ENCODE measurements around the gene FIBIN.

Gene FIBIN

DNA sequence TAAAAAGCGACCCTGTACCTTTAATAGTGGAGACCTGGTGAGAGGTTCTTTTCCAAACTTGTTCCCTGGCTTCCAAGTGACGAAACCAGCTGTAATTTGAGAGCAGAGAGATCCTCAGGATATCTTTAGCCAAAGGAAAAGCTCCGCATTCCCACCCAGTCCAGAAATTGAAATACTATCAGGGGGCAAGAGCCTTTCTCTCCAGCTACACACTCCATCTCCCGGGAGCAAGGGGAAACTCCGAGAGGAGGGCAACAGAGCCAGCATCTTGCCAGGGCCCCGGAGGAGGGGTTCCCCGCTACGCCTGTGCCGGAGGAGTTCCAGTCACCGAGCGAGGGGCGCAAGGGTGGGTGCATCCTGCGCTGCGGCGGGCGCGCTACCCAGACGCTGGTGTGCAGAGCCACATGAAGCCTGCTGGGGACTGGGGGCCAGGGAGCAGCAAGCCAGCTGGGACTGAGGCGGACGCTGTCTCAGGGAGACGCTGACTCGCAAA, at the start of gene FIBIN:
Gene FIBIN (plus strand): TSS at position 148 of the 493 bp plus-strand sequence. CDS start 415 bp downstream, outside the sequence.
- no peak within 1 kb of the TSS for H3K4me3 ChIP-seq
- no peaks in the 10 kb centered on the region for H3K36me3 ChIP-seq
- no peaks in the 10 kb centered on the region for H3K27me3 ChIP-seq
- no peak within 1 kb of the TSS for H3K9ac ChIP-seq
- no peak within 1 kb of the TSS for H3K4me2 ChIP-seq
- no peaks in the 10 kb centered on the region for H3K9me3 ChIP-seq
- H3K4me1 ChIP-seq, result no peaks in the 10 kb centered on the region
- no peak for TF ChIP-seq Cebpa-rat (IDR thresholded peaks at IDR 0.05)
- H3K27ac ChIP-seq, result no peak within 1 kb of the TSS
- H4K20me1 ChIP-seq, result no peaks in the 10 kb centered on the region

DNA sequence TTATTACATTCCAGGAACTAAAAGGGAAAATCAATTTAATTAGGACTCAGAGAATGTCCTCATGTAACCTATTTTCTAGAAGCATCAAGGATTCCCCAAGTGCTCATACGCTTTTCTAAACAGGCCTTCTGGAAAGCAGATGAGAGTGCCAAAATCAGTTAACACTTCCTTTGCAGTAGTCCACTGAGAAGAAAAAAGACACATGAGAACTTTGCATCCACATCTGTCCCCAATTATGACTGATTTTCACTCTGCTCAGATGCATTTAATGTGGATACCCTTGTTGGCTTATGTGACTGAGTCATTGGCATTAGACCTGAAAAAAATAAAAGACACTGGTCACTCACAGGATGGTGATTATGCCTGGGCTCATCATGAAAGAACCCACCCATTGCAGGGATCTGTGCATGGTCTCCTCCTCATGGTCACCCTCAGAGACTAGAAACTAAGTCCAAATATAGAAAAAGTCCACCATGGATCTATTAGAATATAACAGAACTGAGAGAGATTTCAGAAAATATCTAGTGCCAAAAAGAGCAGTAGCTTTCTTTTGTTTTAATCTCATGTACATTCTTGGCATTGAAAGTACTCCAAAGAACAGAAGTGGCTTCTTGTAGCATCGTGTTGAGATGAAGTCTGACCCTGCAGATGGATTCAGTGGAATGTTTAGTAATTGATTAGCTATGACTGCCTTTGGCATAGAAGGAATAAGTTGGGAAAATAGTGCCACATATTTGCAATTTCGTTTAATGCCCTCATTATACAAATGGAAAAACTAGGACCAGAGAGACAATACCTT, 48.8 kb upstream of the FIBIN start:
- Histone ChIP-seq H3K4me1 (no peaks in the 10 kb centered on the region), H3K4me3 (no peak overlapping the region), H3K36me3 (no peaks in the 10 kb centered on the region), H3K4me2 (no peak overlapping the region), H4K20me1 (no peaks in the 10 kb centered on the region), H3K27ac (no peak overlapping the region), H3K9ac (no peak overlapping the region), H3K9me3 (no peaks in the 10 kb centered on the region), H3K27me3 (no peaks in the 10 kb centered on the region)
- TF ChIP-seq Cebpa-rat (IDR thresholded peaks at IDR 0.05), result no peak

DNA sequence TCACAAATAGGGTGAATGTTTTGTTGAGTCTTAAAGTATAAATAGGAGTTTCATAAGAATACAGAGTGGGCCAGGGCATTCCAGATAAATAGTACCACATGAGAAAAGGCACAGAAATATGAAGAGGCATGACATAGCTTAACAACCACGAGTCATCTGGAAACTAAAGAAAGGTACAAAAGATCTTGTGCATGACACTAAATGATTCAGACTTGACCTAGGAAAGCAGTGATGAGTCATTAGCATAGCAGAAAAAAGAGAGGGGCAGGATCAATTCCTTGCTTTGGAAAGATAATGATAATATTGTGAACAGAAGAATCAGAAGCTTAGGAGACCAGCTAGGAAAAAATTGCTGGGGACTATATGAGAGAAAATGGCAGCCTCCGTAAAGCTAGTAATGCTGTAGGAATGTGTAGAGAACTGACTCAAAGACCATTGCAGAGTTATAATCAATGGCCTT, 47.6 kb upstream of the FIBIN start:
- H3K9ac ChIP-seq, result no peak overlapping the region
- H4K20me1 ChIP-seq, result no peaks in the 10 kb centered on the region

DNA sequence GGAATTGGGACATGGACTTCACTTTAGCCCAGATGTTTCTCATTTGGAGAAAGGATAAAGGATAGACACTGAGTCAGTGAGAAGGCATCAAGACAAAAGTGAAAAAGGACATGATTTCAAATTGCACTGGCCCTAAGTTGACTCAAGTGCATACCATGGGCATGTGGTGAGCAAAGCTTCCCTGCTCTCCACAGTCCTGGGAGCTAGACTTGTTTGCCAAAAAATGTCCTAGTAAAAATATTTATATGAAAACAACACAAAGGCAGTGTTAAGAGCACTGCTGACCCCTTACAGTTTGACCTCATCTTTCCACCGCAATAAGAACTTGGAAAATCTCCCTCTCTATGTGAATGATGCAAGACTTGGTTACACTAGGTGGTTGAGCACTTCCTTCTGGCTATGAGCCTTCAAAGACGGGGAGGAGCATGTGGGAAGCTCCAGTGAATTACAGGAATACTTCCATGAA, 46.5 kb upstream of the FIBIN start:
- H3K27ac ChIP-seq, result no peak overlapping the region
- no peaks in the 10 kb centered on the region for H3K27me3 ChIP-seq
- H3K4me1 ChIP-seq, result no peaks in the 10 kb centered on the region
- H3K9me3 ChIP-seq, result no peaks in the 10 kb centered on the region
- no peak for TF ChIP-seq Cebpa-rat (IDR thresholded peaks at IDR 0.05)
- H3K9ac ChIP-seq, result no peak overlapping the region
- H4K20me1 ChIP-seq, result no peaks in the 10 kb centered on the region
- H3K4me3 ChIP-seq, result no peak overlapping the region
- H3K36me3 ChIP-seq, result no peaks in the 10 kb centered on the region
- H3K4me2 ChIP-seq, result no peak overlapping the region

More for the DNA sequence above, 47.6 kb upstream of the FIBIN start:
- no peaks in the 10 kb centered on the region for H3K4me1 ChIP-seq
- H3K36me3 ChIP-seq, result no peaks in the 10 kb centered on the region
- no peaks in the 10 kb centered on the region for H3K9me3 ChIP-seq
- no peaks in the 10 kb centered on the region for H3K27me3 ChIP-seq
- no peak overlapping the region for H3K4me2 ChIP-seq
- no peak overlapping the region for H3K27ac ChIP-seq
- no peak for TF ChIP-seq Cebpa-rat (IDR thresholded peaks at IDR 0.05)
- no peak overlapping the region for H3K4me3 ChIP-seq

DNA sequence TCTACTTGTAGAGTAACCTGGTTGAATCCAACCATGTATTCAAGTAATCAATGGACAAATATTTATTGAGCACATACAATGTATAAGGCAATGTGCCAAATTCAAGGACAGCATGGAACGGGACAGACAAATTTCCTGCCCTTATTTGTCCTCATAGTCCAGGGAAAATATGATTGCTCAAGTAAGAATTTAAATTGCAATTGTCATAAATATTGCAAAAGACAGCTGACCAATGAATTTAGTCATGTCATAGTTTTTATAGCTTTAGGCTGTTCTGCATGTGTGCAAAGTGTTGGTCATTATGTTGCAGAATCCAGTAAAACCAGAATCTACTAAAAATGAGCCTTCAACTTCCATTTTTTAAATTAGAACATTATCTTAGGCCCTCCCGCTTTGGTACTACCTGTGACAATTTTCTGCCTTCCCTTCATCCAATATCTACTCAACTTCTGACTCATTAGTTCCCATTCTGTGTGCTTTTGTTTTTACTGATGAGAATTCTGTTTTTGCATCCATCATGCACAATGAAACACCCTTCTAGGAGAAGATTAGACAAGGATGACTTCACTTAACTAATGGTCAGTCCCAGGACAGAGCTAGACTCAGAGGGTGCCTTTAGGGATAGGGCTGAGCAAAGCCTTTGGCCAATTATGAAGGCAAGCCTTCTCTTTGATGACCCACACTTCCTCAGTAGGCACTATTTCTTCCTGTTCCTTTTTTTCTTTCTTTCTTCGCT, 45.8 kb upstream of the FIBIN start:
- Histone ChIP-seq H3K4me2 (no peak overlapping the region), H3K9me3 (no peaks in the 10 kb centered on the region), H3K9ac (no peak overlapping the region), H3K27ac (no peak overlapping the region), H3K4me1 (no peaks in the 10 kb centered on the region), H3K4me3 (no peak overlapping the region), H3K27me3 (no peaks in the 10 kb centered on the region), H4K20me1 (no peaks in the 10 kb centered on the region), H3K36me3 (no peaks in the 10 kb centered on the region)
- no peak for TF ChIP-seq Cebpa-rat (IDR thresholded peaks at IDR 0.05)

DNA sequence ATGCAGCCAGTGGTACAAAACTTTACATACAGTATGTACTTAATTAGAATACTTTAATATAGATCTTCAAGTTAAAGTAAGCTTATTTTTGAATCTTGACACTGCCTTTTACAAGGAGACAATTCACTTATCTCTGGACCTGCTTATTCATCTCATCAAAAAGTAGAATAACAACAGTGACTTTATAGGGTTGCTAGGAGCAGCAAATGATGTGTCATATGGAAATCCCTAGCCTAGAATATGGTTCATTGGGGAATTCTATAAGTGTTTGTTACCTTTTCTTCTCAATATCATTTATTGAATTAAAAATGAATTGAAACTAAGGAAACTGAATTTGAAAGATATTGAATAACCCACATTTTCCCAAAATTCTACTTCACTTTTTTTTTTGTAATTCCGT, 45.0 kb upstream of the FIBIN start:
- Histone ChIP-seq H3K9me3 (no peaks in the 10 kb centered on the region), H3K4me1 (no peaks in the 10 kb centered on the region), H3K9ac (no peak overlapping the region), H3K27ac (no peak overlapping the region), H3K4me3 (no peak overlapping the region), H3K4me2 (no peak overlapping the region), H4K20me1 (no peaks in the 10 kb centered on the region), H3K27me3 (no peaks in the 10 kb centered on the region), H3K36me3 (no peaks in the 10 kb centered on the region)
- TF ChIP-seq Cebpa-rat (IDR thresholded peaks at IDR 0.05), result no peak

DNA sequence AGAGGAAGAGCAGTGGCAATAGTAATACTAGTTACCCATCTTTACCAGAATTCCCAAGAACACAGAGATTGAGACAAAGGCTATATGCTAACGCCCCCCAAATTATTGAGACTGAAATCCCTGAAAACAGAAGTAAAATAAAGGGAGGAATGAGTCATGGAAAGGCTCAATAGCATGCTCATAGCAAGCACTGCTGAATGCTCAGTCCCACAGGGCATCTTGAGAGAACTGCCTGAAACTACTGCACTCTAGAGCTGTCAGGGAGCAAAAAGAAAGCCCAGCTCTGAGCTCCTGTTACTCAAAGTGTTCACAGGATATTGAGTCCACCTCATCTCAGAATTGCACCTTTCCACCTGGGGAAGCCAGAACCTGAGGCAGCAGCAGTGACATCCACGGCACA, 44.1 kb upstream of the FIBIN start:
- Histone ChIP-seq H4K20me1 (no peaks in the 10 kb centered on the region), H3K36me3 (no peaks in the 10 kb centered on the region), H3K9me3 (no peaks in the 10 kb centered on the region), H3K27ac (no peak overlapping the region), H3K4me1 (no peaks in the 10 kb centered on the region), H3K4me2 (no peak overlapping the region), H3K27me3 (no peaks in the 10 kb centered on the region), H3K9ac (no peak overlapping the region), H3K4me3 (no peak overlapping the region)
- no peak for TF ChIP-seq Cebpa-rat (IDR thresholded peaks at IDR 0.05)

DNA sequence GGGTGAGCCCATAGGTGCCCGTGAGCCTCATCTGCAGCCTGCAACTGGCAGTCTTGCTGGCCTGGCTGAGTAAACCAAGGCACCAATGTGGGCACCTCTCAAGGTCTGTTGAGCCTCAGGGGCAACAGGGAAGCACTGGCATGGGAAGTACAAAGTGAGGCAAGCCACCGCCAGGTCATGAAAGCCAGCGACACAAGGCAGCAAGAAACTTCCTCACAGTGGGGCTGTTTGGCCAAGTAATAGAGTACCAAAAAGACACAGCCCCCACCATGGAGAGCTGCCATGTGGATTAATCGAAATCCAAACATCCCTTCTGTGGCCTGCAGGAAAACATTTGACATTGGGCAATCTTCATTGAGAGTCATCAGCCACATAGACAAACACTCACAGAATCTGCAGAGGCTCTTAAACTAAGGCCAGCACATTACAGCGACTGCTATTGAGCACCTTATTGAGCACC, 43.6 kb upstream of the FIBIN start:
- TF ChIP-seq Cebpa-rat (IDR thresholded peaks at IDR 0.05), result no peak
- Histone ChIP-seq H3K27me3 (no peaks in the 10 kb centered on the region), H3K9me3 (no peaks in the 10 kb centered on the region), H3K4me1 (no peaks in the 10 kb centered on the region), H3K27ac (no peak overlapping the region), H3K4me2 (no peak overlapping the region), H3K4me3 (no peak overlapping the region), H3K9ac (no peak overlapping the region), H3K36me3 (no peaks in the 10 kb centered on the region), H4K20me1 (no peaks in the 10 kb centered on the region)

DNA sequence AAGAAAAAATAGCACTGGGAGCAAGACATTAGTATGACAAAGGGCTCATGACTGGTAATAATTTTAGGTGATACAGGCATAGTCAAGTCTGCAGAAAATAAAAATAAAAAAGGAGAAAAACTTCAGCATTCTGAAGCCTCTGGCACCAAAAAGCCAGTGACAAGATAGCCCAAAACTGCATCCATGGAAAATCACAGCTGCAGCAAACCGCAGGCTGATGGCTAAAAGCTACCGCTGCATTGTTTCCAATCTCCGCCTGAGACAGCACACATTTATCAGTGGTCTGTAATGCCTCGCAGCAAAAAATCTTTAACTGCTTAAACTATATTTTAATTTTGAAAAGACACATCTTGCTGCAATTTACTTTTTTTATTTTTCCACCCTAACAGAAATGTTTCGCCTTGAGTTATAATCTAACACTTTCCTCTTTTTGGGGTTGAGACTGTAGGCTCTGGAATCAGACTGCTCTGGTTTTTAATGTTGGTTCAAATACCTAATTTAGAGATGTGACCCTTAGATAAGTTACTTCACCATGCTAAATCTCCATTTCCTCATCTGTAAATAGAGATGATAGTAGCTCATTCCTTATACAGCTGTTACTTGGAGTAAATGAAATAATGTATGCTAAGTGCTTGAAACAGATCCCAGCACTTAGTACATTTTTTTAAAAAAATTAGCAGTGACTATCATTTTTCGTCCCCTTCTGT, 42.0 kb upstream of the FIBIN start:
- Histone ChIP-seq H3K27ac (no peak overlapping the region), H3K27me3 (no peaks in the 10 kb centered on the region), H3K9ac (no peak overlapping the region), H3K9me3 (no peaks in the 10 kb centered on the region), H4K20me1 (no peaks in the 10 kb centered on the region), H3K4me1 (no peaks in the 10 kb centered on the region), H3K36me3 (no peaks in the 10 kb centered on the region), H3K4me2 (no peak overlapping the region), H3K4me3 (no peak overlapping the region)
- TF ChIP-seq Cebpa-rat (IDR thresholded peaks at IDR 0.05), result no peak
